Stimulated activated CD8-positive, alpha-beta memory T cell treated with anti-CD3 and anti-CD28 coated beads, Interleukin-12 subunit alpha, Interleukin-12 subunit beta, amount 100 ng/mL, for 4 hours (primary cell): Measurements from ENCODE around the gene SLC48A1.
A peak's percentile ranks its signal among the peaks of the same experiment; 100 is the strongest.

Source experiments
- DNase-seq: peaks from one replicate; pipeline ENCODE4 v3.0.0-alpha.2; 2020; ENCODE audit warnings: low read depth

The SLC48A1 gene

DNA sequence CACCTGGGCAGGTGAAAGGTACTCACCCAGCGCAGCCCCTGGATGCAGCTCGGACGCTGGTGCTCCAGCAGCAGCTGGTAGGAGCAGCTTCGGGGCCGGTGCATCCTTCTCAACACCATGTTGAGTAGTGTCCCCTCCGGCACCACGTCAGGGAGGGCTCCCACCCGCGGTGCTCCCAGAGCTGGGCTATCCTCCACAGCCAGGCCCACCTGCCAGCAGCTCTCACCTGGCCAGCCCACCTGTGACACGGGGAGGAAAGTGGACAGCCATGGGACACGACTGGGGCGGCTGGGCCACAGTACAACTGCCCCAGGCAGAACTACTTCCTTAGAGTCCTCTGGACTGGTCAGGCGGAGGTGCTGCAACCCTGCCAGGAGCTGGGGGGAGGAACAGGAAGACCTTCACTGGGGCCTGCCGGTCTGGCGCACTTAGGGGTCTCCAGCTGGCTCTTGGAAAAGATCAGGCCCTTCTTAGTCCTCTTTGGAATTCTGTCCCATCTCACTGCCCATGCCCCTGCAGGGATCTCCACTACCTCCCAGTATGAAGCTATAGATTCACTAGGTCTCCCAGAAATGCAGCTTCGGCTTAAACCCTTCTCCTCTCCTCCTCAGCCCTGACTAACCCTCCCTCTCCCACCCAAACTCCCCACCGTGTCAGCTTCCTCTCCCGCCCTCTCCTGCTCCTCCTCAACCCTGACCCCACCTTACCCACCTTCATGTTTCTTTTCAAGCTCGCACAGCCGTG lies 15.0 kb upstream of the SLC48A1 start:
- DNase-seq = no peak

DNA sequence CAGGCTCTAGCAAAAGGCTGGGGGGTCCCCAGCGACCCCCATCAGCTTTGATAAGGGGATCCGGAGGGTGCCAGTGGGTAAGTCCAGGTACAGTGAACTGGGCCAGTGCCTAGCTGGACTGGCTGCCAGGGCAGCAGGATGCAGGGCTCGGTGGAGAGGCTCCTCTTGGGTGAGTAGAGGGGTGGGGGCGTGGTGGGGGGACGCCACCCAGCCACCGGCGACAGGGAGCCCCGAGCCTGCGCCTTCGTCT lies 14.5 kb upstream of the SLC48A1 start:
- DNase-seq = no peak

GRCh38 chr12:47758834-47759690 lies 14.0 kb upstream of the SLC48A1 start, which contains the start of gene RAPGEF3:
Gene RAPGEF3, minus strand, starts transcription at chr12:47758880. Its CDS starts 324 bp downstream, at chr12:47758556.
- DNase-seq = peak; percentile 55

DNA sequence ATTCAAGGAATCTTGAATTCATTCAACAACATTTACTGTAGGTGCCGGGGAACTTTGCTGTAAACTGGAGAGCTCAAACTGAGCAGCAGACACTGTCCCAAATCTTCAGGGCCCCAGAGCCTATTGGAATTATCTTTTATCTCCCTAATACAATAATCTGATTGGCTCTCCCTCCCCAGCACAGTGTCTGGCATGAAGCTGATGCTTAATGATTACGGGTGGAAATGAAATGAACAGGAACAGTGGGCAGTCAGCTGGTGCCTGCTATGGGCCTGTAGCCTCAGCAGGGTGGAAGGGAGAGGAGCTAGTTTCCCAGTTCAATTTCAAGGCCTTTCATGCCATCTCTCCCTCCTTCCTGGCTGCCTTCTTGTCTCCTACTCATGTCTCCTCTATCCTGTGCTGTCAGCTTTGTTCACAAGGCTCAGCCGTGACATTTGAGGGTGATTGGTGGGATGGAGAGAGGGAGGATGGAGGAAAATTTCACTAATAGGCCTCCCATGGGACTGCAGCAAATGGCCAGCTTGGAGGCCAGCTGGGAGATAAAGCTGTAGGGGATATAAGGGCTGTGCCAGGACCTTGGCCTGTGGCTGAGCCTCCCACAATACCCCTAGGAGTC lies 10.1 kb upstream of the SLC48A1 start:
- DNase-seq = no peak

DNA sequence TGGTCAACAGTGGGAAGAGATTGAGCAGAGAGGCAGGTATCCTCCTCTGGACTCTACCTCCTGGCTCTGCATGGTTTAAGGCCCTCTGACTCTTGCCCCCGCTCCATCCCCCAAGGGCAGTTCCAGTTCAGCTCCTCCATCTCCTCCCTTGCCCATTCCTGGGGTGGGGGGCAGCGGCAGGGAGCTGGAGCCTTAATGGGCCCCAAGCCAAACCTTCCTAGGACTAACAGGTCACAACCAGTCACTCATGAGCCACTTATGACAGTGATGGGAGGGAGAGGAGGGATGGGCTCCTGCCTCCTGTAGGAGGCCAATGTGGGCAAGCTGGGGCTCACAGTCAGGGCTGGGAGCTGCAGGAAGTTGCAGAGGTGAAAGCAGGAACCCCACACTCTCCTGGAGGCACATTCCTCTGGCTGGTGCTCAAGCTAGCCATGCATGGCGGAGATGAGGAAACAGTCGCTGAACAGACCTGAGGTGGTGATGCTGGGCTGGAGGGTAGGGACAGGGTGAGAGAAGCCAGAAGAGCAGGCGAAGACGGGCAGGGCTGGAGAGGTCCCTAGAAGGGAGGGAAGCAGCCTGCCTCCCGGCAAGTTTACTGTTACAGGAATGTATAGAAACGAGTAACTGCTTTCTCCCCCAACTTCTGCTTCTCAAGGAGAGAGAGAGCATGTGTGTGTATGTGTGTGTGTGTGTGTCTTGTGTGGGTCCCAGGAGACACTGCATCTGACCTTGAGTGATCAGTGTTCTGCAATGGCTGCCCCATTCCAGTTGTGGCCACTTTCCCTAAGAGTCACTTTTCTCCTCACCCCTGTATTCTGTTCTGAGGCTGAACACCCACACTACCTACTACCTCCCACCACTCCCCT lies 9.3 kb upstream of the SLC48A1 start:
- DNase-seq = no peak

GRCh38 chr12:47766502-47767215 lies 6.4 kb upstream of the SLC48A1 start:
- no peak for DNase-seq

DNA sequence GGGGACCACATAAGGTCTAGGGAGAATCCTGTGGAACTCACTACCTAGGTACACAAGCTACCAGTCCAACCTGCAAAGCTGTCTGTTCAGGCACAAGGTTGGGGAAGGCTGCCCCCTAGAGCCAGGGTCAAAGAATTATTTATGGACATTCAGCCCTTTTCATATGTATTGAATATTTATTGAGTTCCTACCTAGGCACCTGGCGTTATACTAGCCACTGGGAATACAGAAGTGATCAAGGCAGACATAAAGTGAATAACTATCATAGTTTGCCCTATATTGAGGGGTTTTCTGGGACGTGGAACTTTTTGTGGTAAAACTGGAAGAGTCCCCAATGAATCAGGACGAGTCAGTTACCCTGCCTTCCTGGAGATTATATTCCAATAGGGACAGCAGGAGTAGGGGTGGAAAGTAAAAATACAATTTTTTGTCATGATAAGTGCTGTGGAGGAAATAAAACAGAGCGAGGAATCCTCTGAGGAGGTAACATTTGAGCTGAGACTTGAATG lies 5.8 kb upstream of the SLC48A1 start:
- peak; percentile 41 for DNase-seq

DNA sequence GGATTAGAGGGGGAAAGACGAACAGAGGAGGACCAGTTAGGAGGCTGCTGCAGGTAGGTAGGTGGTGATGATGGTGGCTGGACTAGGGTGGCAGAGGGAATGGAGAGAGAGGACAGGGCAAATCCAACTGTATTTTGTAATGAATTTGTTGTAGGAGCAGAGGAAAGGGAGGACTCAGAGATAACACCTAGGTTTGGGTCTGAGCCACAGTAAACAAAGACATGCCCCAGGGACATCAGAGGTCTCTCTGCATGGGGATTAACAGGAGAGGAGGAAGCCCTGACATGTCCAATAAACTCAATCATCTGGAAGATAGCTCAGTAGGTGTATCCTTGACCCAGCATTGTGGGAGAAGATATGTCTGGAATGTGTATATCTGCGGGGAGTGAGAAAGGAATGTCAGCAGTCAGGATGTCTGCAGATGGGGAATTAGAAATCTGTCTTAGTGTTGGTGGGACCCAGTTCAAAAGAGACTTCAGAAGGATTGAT lies 4.7 kb upstream of the SLC48A1 start:
- DNase-seq = no peak

- no peak for DNase-seq
Measured at GRCh38 chr12:47769234-47770085, 3.6 kb upstream of the SLC48A1 start.

DNA sequence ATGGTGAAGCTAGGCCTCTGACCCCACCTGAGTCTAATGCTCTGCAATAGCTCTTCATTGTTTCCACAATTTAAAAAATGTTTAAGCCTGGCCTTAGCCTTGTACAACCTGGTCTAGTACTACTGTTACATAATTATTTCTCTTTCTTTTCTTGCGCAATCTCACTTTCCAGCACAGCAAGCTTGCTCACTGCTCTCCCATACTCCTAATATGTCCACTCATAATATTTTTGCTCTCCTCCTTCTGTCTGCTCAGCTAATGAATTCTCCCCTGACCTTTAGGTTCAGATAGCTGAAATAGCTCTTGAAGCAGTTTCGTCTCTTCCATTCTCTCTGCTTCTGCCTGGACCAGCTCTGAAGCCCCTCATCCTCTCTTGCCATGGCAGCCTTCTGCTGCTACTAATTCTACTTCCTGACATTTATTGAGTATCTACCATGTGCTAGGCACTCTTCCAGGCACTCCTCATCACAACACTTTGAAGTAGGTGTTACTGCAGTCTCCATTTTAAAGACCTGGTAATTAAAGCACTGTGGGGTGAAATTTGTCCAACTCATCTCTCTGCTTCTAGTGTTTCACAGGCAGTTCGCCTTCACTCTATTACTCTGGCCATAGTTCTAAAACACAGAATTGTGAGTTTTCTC lies 2.8 kb upstream of the SLC48A1 start:
- no peak for DNase-seq

GRCh38 chr12:47771304-47771703 lies 1.7 kb upstream of the SLC48A1 start:
- DNase-seq = no peak

GRCh38 chr12:47772094-47772660 lies 861 bp upstream of the SLC48A1 start:
- no peak for DNase-seq

- no peak for DNase-seq
Measured at GRCh38 chr12:47772738-47773061, 338 bp upstream of the SLC48A1 start.

- no peak for DNase-seq
Measured at GRCh38 chr12:47773858-47774580, 981 bp downstream of the SLC48A1 start.

GRCh38 chr12:47774663-47775062 lies 1.6 kb downstream of the SLC48A1 start:
- DNase-seq = no peak

GRCh38 chr12:47775100-47775911 lies 2.3 kb downstream of the SLC48A1 start:
- DNase-seq = no peak

DNA sequence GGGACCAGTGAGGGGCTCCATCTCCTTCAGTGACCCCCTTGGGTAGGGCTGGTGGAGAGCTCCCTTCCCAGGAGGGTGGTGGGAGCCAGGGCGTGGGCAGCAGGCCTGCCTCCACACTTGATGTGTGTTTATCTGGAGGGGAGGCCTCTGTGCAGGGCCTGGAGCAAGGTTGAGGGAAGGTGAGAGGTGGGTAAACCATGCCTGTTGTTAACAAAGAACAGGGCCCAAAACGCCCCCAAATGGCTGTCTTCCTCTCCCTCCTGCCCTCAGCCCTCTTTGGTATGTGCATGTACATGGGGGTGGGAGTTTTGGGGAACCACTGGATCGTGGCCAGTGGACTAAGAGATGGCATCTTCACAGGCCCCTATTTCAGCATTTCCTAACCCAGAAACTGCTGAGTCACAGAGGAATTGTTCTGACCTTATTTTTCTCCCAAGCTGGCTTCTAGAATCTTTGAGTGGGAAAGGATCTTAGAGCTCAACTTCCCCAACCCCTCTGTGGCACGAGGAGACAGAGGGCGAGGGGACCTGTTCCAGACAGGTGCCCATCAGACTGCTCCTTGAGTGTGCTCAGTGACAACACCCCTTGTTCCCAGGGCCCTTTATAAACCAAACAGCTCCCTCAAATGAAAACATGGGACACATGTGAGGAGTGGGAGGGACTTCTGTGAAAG lies 3.6 kb downstream of the SLC48A1 start:
- no peak for DNase-seq
